Activated CD8-positive, alpha-beta memory T cell treated with anti-CD3 and anti-CD28 coated beads for 36 hours (primary cell): Measurements from ENCODE around the gene PLA2G4E. TPM values are rescaled to one million over a fixed set of nuclear protein-coding genes. Genes with fewer than 3 reads are reported as not detected.

Source experiments
- CTCF ChIA-PET: fragments of 350-600 bp; sonication (Branson Sonifier 250); formaldehyde crosslinking; loops from one replicate; lab custom pipeline; 2021; ENCODE audit warnings: antibody characterized with exemption; lab: Charles Lee
- POLR2A ChIA-PET: fragments of 350-600 bp; sonication (Branson Sonifier 250); formaldehyde crosslinking; loops from one replicate; lab custom pipeline; 2021; ENCODE audit warnings: antibody characterized with exemption; lab: Charles Lee
- total RNA-seq, 2 experiments: library from RNA; stranded (reverse); gene quantifications; one replicate each; pipeline ENCODE4 v1.2.3, GENCODE V29; 2021

The PLA2G4E gene
- total RNA-seq, 2 experiments from 2014 or later: not detected

DNA sequence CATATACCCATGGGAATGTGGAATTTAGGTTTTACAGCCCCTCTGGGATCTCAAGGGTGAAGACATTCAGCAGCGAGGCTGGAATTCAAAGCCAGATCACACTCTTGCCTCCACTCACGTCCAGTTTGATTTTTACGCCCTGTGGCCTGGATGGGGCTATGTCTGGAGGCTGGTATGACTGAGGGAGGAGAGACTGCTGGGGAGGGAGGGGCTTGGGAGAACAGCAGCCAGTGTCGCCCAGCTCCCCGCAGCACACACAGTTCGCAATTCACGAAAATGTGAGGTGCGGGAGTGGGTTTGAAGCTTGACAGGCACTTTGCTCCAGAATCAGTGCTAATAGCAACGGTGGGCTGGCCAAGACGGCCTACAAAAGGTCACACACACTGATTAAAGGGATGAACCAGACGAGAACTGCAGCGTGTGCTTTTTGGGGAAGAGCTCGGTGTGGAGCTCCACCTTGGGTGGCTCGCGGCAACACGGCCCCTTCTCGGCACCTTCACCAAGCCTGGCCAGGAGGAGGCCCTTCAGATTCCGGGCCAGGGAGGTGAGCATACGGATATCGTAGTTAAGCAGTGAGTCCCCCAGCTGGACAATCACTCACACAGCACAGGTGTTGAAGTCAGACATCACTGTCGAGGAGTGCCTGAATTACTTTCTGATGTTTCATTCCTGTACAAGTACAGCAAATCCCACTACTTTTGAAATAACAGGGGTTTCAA is 64.9 kb downstream of the PLA2G4E start:
- POLR2A ChIA-PET: no interaction called here
- CTCF ChIA-PET: interaction anchor here (0.5 kb wide), 1 partner anchor 1879 kb away, joined by 8 read pairs; no protein-coding TSS in a partner anchor

- ChIA-PET POLR2A (no interaction called here), CTCF (no interaction called here)
These were observed 65.7 kb downstream of the PLA2G4E start for GRCh38 chr15:41955100-41955499.

- ChIA-PET POLR2A (no interaction called here), CTCF (interaction anchor here (1.0 kb wide), 1 partner anchor 17 kb away, joined by 3 read pairs; no protein-coding TSS in a partner anchor)
These were observed 66.8 kb downstream of the PLA2G4E start for GRCh38 chr15:41954036-41954435.

- ChIA-PET POLR2A (interaction anchor here (0.6 kb wide), 1 partner anchor 323 kb away, joined by 4 read pairs; no protein-coding TSS in a partner anchor), CTCF (no interaction called here)
These were observed 68.8 kb downstream of the PLA2G4E start for GRCh38 chr15:41952013-41952563.

- CTCF ChIA-PET: no interaction called here
- POLR2A ChIA-PET: no interaction called here
These were observed 69.3 kb downstream of the PLA2G4E start for GRCh38 chr15:41951571-41951970.

DNA sequence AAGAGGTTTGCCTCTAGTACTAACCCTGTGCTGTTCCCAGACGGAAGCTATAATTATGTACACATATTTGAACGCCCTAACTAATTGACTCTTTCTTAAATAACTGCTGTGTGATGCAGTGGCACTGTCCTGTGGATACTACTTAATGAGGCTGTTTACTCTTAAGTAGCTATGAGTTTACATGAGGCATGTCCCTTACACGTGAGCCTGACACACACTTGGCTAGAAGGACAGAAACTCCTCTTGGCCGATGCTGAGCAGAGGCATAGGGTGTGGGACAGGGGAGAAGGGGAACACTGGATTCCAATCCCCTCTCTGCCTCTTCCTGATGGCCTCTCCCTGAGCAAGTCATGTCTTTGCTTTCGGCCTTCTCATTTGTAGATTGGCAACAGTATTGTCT is 70.4 kb downstream of the PLA2G4E start:
- POLR2A ChIA-PET: no interaction called here
- CTCF ChIA-PET: no interaction called here

- ChIA-PET CTCF (no interaction called here), POLR2A (no interaction called here)
These were observed 70.7 kb downstream of the PLA2G4E start for GRCh38 chr15:41950127-41950483.

- POLR2A ChIA-PET: no interaction called here
- CTCF ChIA-PET: interaction anchor here (1.0 kb wide), 1 partner anchor 45 kb away, joined by 3 read pairs; no protein-coding TSS in a partner anchor
These were observed 71.3 kb downstream of the PLA2G4E start for GRCh38 chr15:41949401-41950126.

DNA sequence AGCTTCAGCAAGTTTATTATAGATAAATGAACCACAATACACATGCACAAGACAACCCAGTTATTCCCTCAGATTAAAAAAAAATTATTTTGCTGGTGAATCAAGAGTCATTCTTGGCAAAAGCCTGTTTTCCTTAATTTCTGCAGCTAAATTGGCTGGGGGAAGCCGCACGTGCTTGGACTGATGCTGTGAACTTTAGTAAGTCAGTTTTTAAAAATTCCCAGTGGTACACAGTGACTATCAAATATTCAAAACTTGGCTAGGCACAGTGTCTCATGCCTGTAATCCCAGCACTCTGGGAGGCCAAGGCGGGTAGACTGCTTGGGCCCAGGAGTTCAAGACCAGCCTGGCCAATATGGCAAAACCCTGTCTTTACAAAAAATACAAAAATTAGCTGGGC is 72.4 kb downstream of the PLA2G4E start:
- ChIA-PET CTCF (interaction anchor here (1.0 kb wide), 1 partner anchor 44 kb away, joined by 3 read pairs; no protein-coding TSS in a partner anchor), POLR2A (no interaction called here)

GRCh38 chr15:41946970-41947369 is 73.9 kb downstream of the PLA2G4E start:
- POLR2A ChIA-PET: no interaction called here

DNA sequence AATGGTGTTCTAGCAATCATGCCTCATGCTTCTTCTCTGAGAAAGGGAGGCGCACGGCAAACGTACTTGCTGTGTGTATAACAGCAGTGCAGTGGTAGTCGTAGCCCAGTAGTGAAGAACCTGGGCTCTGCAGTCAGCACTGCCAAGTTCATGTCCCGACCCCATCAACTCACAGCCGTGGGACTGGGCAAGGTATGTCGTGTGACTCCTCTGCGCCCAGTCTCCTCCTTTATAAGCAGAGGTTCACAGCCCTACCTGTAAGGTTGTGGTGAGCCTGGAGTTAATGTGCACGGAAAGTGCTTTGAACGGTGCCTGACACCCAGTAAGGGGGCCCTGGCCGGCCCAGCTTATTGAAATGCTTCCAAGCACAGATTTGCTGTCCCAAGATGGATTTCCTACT is 75.1 kb downstream of the PLA2G4E start:
- CTCF ChIA-PET: no interaction called here
- POLR2A ChIA-PET: interaction anchor here (0.7 kb wide), 1 partner anchor 368 kb away, joined by 3 read pairs; no protein-coding TSS in a partner anchor

More at GRCh38 chr15:41946970-41947369, 73.9 kb downstream of the PLA2G4E start:
- CTCF ChIA-PET: no interaction called here

GRCh38 chr15:41945221-41945620 is 75.6 kb downstream of the PLA2G4E start:
- ChIA-PET CTCF (no interaction called here), POLR2A (interaction anchor here (0.7 kb wide), 1 partner anchor 367 kb away, joined by 3 read pairs; no protein-coding TSS in a partner anchor)

DNA sequence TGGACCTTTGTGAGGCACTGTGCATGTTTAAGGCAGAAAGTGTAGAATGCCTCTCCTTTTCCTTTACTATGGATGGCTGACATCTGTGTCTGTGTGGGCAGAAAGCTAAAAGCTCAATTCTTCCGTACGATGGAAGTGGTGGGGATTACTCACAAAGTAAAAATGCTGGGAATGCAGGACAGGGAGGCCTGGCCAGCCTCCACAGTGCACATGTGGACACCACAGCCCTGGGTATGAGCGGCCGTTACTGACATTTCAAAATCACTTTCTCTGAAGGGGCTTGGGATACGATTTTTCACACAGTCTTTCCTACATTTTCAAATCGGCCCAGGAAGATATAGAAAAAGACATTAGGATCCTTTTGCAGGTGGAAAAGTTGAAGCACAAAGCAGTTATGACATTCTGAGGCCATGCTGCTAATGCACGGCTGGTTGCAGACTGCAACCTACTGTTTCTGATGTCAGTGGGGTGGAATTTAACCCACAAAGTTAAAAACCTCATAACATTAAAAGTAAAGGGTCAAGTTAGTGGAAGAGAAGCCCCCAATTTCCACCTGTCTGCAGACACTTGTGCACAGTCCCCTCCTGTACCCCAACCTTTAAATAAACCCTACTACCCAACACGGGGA is 76.4 kb downstream of the PLA2G4E start:
- ChIA-PET POLR2A (no interaction called here), CTCF (no interaction called here)

- ChIA-PET POLR2A (no interaction called here), CTCF (no interaction called here)
These were observed 77.1 kb downstream of the PLA2G4E start for GRCh38 chr15:41943543-41944312.

DNA sequence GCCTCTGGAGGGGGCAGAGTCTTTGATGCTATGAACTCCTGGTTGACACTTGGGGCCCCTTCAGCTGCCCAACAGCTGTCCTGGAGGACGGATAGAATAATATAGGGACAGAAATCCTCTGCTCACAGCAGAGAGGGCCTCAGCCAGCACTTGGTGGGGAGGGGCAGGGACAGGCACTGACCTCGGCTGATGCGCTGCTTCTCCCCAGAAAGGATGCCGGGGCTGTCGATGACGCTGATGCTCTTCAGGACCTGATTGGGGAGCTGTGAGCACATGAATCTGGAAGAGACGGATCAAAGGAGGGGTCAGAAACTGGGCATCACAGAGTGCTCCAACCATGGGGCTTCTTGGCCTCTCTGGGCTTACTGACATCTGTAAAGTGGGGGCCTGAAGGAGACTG is 78.0 kb downstream of the PLA2G4E start:
- POLR2A ChIA-PET: no interaction called here
- CTCF ChIA-PET: no interaction called here

GRCh38 chr15:41941644-41942415 is 79.0 kb downstream of the PLA2G4E start:
- ChIA-PET CTCF (interaction anchor here (2.3 kb wide), 1 partner anchor 168 kb away, joined by 5 read pairs; the partner anchor contains the start of gene MAPKBP1), POLR2A (interaction anchor here (0.7 to 3.3 kb wide), 2 partner anchors 29 to 761 kb away, joined by 3 to 25 read pairs; partner anchors contain the start of gene EHD4)

DNA sequence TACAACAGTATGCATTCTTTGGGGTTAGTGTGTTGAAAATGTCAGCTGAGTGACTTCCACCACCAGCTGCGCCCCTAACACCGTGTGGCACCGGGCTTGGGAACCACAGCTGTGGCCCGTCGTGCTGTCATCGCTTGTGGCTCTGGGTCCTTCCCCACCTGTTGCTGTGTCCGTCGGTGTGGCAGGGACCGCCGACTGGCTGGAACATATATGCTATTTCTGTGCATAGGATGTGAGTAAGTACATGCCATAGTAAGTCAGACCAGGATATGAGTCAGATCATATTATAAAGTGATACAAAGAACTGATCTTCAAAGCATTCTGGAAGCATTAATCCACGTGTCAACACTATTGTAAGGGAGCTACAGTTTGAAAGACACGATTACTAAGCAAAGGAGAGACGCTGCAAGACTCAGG is 80.4 kb downstream of the PLA2G4E start:
- POLR2A ChIA-PET: interaction anchor here (0.8 to 3.3 kb wide), 3 partner anchors 9 to 554 kb away, joined by 3 to 25 read pairs (median 4); partner anchors contain the start of gene EHD4

More for the DNA sequence above, 80.4 kb downstream of the PLA2G4E start:
- CTCF ChIA-PET: interaction anchor here (1.1 to 8.2 kb wide), 3 partner anchors 31 to 167 kb away, joined by 3 to 55 read pairs (median 5); partner anchors contain the start of genes EHD4 and MAPKBP1
